Calu3 (cell line): Measurements from ENCODE around the gene ABLIM2. TPM values are rescaled to one million over a fixed set of nuclear protein-coding genes. Genes with fewer than 3 reads are reported as not detected.

Experiments used
- BruUV-seq: library from RNA; stranded (reverse); fragments of 400-500 nt; replicated peaks from 2 replicates; lab custom pipeline; 2021; lab: Mats Ljungman, UMichigan
- CTCF ChIA-PET: fragments of 300-600 bp; sonication (Branson Sonifier 250); formaldehyde crosslinking; loops from one replicate; lab custom pipeline; 2022; ENCODE audit warnings: antibody characterized with exemption; lab: Charles Lee
- DNase-seq: peaks from one replicate; pipeline ENCODE4 v3.0.0; 2022
- H3K27ac Mint-ChIP-seq: one replicate; pipeline ENCODE4 v1.8.0; 2022; ENCODE audit warnings: mixed read lengths; ENCODE audit not compliant: unreplicated experiment
- H3K27me3 Mint-ChIP-seq: one replicate; pipeline ENCODE4 v1.8.0; 2022; ENCODE audit warnings: mixed read lengths; ENCODE audit not compliant: unreplicated experiment
- H3K36me3 Mint-ChIP-seq: one replicate; pipeline ENCODE4 v1.8.0; 2022; ENCODE audit warnings: mild to moderate bottlenecking, moderate library complexity, mixed read lengths; ENCODE audit not compliant: insufficient read depth, unreplicated experiment
- H3K4me1 Mint-ChIP-seq: one replicate; pipeline ENCODE4 v1.8.0; 2022; ENCODE audit warnings: mild to moderate bottlenecking, low read depth, mixed read lengths; ENCODE audit not compliant: unreplicated experiment
- H3K4me3 Mint-ChIP-seq: one replicate; pipeline ENCODE4 v1.8.0; 2022; ENCODE audit warnings: mild to moderate bottlenecking, low read depth, moderate library complexity, mixed read lengths; ENCODE audit not compliant: unreplicated experiment
- H3K9me3 Mint-ChIP-seq: one replicate; pipeline ENCODE4 v1.8.0; 2022; ENCODE audit warnings: low read depth, mixed read lengths; ENCODE audit not compliant: unreplicated experiment
- CTCF ChIP-seq: fragments of 200-600 bp; IDR thresholded peaks from one replicate; pipeline ENCODE4 v1.8.0; 2022; ENCODE audit warnings: antibody characterized with exemption; ENCODE audit not compliant: unreplicated experiment
- intact Hi-C: fragments of 100-400 bp; cut with micrococcal nuclease; formaldehyde crosslinking; loops from one replicate; pipeline ENCODE4 v1.10.0; 2022; ENCODE audit not compliant: unreplicated experiment
- total RNA-seq: library from RNA; stranded (reverse); gene quantifications from 2 replicates; pipeline ENCODE4 v1.2.3, GENCODE V29; 2022

The ABLIM2 gene
- total RNA-seq, 1 experiment from 2014 or later, result 1.0 TPM

GRCh38 chr4:8136972-8137710, 21.5 kb downstream of the ABLIM2 start:
- no peak for DNase-seq
- no peak overlapping the region for H3K27ac Mint-ChIP-seq
- intact Hi-C loops, result no loop called here
- CTCF ChIA-PET, result no interaction called here
- peaks cover 6% of the 10 kb centered on the region for H3K27me3 Mint-ChIP-seq
- peaks cover 3% of the 10 kb centered on the region for H3K9me3 Mint-ChIP-seq
- BruUV-seq, result no TSS peak
- H3K36me3 Mint-ChIP-seq, result no peaks in the 10 kb centered on the region
- TF ChIP-seq CTCF, result no peak
- H3K4me3 Mint-ChIP-seq, result no peak overlapping the region
- no peaks in the 10 kb centered on the region for H3K4me1 Mint-ChIP-seq

GRCh38 chr4:8136529-8136928, 22.1 kb downstream of the ABLIM2 start:
- no TSS peak for BruUV-seq
- Mint-ChIP-seq H3K4me3 (no peak overlapping the region), H3K27me3 (peaks cover under 1% of the 10 kb centered on the region), H3K36me3 (no peaks in the 10 kb centered on the region), H3K27ac (no peak overlapping the region), H3K4me1 (no peaks in the 10 kb centered on the region), H3K9me3 (peaks cover 3% of the 10 kb centered on the region)
- intact Hi-C loops, result no loop called here
- no peak for DNase-seq
- TF ChIP-seq CTCF, result no peak
- CTCF ChIA-PET, result no interaction called here

GRCh38 chr4:8135666-8136065, 22.9 kb downstream of the ABLIM2 start:
- Mint-ChIP-seq H3K27me3 (no peaks in the 10 kb centered on the region), H3K9me3 (peaks cover 3% of the 10 kb centered on the region), H3K4me1 (no peaks in the 10 kb centered on the region), H3K4me3 (no peak overlapping the region), H3K27ac (no peak overlapping the region), H3K36me3 (no peaks in the 10 kb centered on the region)
- DNase-seq, result no peak
- no peak for TF ChIP-seq CTCF
- BruUV-seq, result no TSS peak
- CTCF ChIA-PET, result no interaction called here
- intact Hi-C loops, result no loop called here

GRCh38 chr4:8133897-8134563, 24.6 kb downstream of the ABLIM2 start:
- H3K36me3 Mint-ChIP-seq, result no peaks in the 10 kb centered on the region
- H3K4me3 Mint-ChIP-seq, result no peak overlapping the region
- intact Hi-C loops, result no loop called here

More at GRCh38 chr4:8133897-8134563, 24.6 kb downstream of the ABLIM2 start:
- Mint-ChIP-seq H3K27ac (no peak overlapping the region), H3K9me3 (peaks cover 3% of the 10 kb centered on the region), H3K27me3 (no peaks in the 10 kb centered on the region), H3K4me1 (no peaks in the 10 kb centered on the region)
- DNase-seq, result no peak
- CTCF ChIA-PET, result no interaction called here
- no peak for TF ChIP-seq CTCF
- BruUV-seq, result no TSS peak
